Testis (tissue), 3 donors: ENCODE results near the gene NEBL. TPM values are rescaled to one million over a fixed set of nuclear protein-coding genes. Genes with fewer than 3 reads are reported as not detected.

Experiments
- DNase-seq: peaks from one replicate; pipeline ENCODE4 v3.0.0-alpha.2; 2019
- H3K27ac ChIP-seq, 2 donors: fragments of 200-600 bp; sonication (generic); one replicate each; pipeline ENCODE4 v1.5.1; 2019
- H3K27me3 ChIP-seq: fragments of 200-600 bp; sonication (generic); one replicate; pipeline ENCODE4 v1.5.1; 2019
- H3K36me3 ChIP-seq: fragments of 200-600 bp; sonication (generic); one replicate; pipeline ENCODE4 v1.5.1; 2017; ENCODE audit warnings: low read depth; ENCODE audit errors: missing control alignments
- H3K4me1 ChIP-seq: fragments of 200-600 bp; sonication (generic); one replicate; pipeline ENCODE4 v1.5.1; 2019
- H3K4me3 ChIP-seq, 2 donors: fragments of 200-600 bp; sonication (generic); one replicate each; pipeline ENCODE4 v1.5.1; 2017 to 2019
- H3K9me3 ChIP-seq: fragments of 200-600 bp; sonication (generic); one replicate; pipeline ENCODE4 v1.5.1; 2017
- POLR2A ChIP-seq: fragments of 450-650 bp; IDR thresholded peaks from one replicate; pipeline ENCODE4 v1.6.1; 2017; ENCODE audit warnings: antibody characterized with exemption, mild to moderate bottlenecking, moderate library complexity
- WGBS, 2 donors: methylation state at CpG; one replicate each; pipeline ENCODE4 v1.1.5; 2018; 5-methylcytosine and 5-hydroxymethylcytosine counted together
- intact Hi-C: fragments of 100-400 bp; cut with DNase I; formaldehyde crosslinking; loops from one replicate; pipeline ENCODE4 v1.15.1; 2023; ENCODE audit warnings: low total_unique reads
- polyA plus RNA-seq: library from polyadenylated mRNA; stranded (reverse); fragments of 350-450 nt; fragmentation: Illumina TruSeq; extraction: RNeasy Lipid Tissue Mini Kit (QIAGEN cat#74804); gene quantifications from one replicate; pipeline ENCODE4 v1.2.3, GENCODE V29; 2014; ENCODE audit warnings: low read depth, low replicate concordance; ENCODE audit not compliant: insufficient read depth
- total RNA-seq, 2 donors: library from RNA; depleted of rRNA; stranded (reverse); fragments of >200 nt; gene quantifications; one replicate each; pipeline ENCODE4 v1.2.3, GENCODE V29; 2016
- TF ChIP-seq, protein P1 (sequence below), 3 experiments: fragments of 450-650 bp in 2 of 3; fragments of 200-600 bp in 1 of 3; sonication (generic) in 1 of 3; IDR thresholded peaks; one replicate each; pipeline ENCODE4 v1.5.1; 2016 to 2019; ENCODE audit warnings: antibody characterized with exemption in 3 of 3, mild to moderate bottlenecking in 2 of 3, moderate library complexity in 1 of 3

The NEBL gene
- total and polyA plus RNA-seq, 3 donors from 2014 or later = 4.9 to 20.0 (median 15.5) TPM

DNA sequence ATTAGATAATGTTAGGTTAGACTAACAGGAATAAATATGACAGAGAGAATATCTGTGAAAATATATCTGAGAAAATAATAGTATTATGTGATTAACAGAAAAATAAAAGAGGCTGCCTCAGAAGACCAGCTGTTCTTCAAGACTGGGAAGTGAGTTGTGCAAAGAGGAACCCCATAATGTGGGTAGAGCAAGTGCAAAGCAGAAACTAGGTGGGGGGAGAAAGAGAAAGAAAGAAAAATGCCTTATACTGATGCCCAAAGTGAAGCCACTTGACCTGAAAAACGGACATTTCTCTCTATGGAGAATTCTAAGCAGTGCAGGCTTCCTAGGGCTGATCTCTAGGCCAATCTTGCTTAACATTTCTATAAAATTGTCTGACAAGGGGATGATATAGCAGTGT lies 3.8 kb downstream of the NEBL start:
- Histone ChIP-seq H3K27me3 (no peaks in the 10 kb centered on the region), H3K36me3 (no peaks in the 10 kb centered on the region), H3K4me3 (no peak overlapping the region), H3K9me3 (no peaks in the 10 kb centered on the region), H3K4me1 (no peaks in the 10 kb centered on the region), H3K27ac (no peak overlapping the region)
- no peak for DNase-seq
- no peak for TF ChIP-seq POLR2A
- TF ChIP-seq, protein P1, sequence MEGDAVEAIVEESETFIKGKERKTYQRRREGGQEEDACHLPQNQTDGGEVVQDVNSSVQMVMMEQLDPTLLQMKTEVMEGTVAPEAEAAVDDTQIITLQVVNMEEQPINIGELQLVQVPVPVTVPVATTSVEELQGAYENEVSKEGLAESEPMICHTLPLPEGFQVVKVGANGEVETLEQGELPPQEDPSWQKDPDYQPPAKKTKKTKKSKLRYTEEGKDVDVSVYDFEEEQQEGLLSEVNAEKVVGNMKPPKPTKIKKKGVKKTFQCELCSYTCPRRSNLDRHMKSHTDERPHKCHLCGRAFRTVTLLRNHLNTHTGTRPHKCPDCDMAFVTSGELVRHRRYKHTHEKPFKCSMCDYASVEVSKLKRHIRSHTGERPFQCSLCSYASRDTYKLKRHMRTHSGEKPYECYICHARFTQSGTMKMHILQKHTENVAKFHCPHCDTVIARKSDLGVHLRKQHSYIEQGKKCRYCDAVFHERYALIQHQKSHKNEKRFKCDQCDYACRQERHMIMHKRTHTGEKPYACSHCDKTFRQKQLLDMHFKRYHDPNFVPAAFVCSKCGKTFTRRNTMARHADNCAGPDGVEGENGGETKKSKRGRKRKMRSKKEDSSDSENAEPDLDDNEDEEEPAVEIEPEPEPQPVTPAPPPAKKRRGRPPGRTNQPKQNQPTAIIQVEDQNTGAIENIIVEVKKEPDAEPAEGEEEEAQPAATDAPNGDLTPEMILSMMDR (IDR thresholded peaks at IDR 0.05) = no peak
- 68 to 76% methylated on average over 1 of the region's 1 CpG for WGBS, 2 donors
- intact Hi-C loops = no loop called here

DNA sequence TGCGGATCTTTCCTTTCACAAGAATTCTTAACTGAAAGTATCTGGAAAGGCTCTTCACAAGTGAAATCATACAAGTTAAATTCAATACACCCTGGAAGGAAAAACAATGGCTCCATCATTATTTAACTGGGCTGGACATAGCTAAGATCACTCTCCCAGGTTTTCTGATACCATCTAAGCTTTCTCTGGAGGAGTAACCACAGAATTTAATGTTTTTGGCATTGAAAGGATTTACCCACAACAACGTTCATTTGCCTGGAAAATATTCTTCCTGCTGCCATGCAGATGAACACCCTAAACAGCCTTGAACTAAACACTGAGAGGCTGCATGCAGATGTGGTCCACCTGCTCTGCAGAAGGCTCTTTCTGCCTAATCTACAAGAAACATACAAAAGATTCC lies 4.3 kb downstream of the NEBL start:
- WGBS, 2 donors = 66 to 68% methylated on average over 2 of the region's 2 CpGs
- no peak overlapping the region for H3K27ac ChIP-seq
- no peaks in the 10 kb centered on the region for H3K4me1 ChIP-seq
- no peaks in the 10 kb centered on the region for H3K36me3 ChIP-seq
- no peak for TF ChIP-seq POLR2A
- TF ChIP-seq, protein P1 (IDR thresholded peaks at IDR 0.05) = no peak
- H3K4me3 ChIP-seq = no peak overlapping the region
- intact Hi-C loops = no loop called here
- no peaks in the 10 kb centered on the region for H3K9me3 ChIP-seq
- no peaks in the 10 kb centered on the region for H3K27me3 ChIP-seq
- DNase-seq = no peak

DNA sequence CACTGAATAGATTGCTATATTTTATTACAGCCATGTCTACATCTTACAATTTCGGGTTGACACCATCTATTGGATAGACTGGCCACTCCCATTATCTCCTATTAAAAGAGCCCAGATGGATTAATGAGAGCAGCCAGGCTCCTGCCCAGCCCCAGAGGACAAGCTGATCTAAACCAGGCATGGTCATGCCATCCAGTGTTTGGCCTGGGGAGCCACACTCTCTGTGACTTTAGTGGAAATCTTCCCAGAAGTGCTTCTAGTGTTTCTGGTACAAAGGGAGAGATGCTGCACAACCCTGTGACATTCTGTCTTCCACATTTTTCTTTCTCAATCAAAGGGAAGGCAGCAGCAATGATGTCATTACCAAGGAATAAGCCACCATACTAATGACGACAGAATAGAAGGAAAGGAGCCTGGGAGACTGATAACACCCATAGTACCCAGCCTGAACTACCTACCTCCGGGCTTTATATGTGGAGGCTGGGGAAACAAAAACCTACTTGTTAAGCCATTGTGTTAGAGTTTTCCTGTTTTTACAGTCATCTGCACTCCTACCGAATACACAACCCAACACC lies 5.0 kb downstream of the NEBL start:
- H3K27ac ChIP-seq = no peak overlapping the region
- WGBS, 2 donors = 85 to 88% methylated on average over 4 of the region's 4 CpGs
- no peaks in the 10 kb centered on the region for H3K36me3 ChIP-seq
- intact Hi-C loops = no loop called here
- DNase-seq = no peak
- no peaks in the 10 kb centered on the region for H3K9me3 ChIP-seq
- TF ChIP-seq, protein P1 (IDR thresholded peaks at IDR 0.05) = no peak
- no peak for TF ChIP-seq POLR2A
- H3K27me3 ChIP-seq = no peaks in the 10 kb centered on the region
- no peaks in the 10 kb centered on the region for H3K4me1 ChIP-seq
- no peak overlapping the region for H3K4me3 ChIP-seq

DNA sequence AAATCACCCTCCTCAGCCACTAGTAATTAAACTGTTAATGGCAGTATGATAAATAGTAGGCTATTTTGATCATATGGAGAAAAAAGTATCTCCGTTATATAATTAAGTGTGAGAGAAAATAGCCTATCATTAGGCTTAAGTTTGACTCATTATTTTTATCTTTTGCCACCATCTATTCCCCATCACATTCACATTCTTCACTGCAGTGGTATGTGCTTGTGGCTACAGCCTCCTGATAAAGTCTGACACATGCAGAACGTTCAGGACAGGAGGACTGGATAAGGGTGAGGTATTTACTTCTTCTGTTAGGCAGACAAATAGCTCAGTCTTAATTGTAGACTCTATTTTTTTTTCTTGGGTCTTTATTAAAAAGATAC lies 5.8 kb downstream of the NEBL start:
- no peaks in the 10 kb centered on the region for H3K27me3 ChIP-seq
- 58 to 65% methylated on average over 2 of the region's 2 CpGs for WGBS, 2 donors
- intact Hi-C loops = no loop called here

More for the DNA sequence above, 5.8 kb downstream of the NEBL start:
- H3K4me3 ChIP-seq = no peak overlapping the region
- no peaks in the 10 kb centered on the region for H3K4me1 ChIP-seq
- no peak overlapping the region for H3K27ac ChIP-seq
- no peaks in the 10 kb centered on the region for H3K36me3 ChIP-seq
- no peak for DNase-seq
- TF ChIP-seq POLR2A = no peak
- TF ChIP-seq, protein P1 (IDR thresholded peaks at IDR 0.05) = no peak
- no peaks in the 10 kb centered on the region for H3K9me3 ChIP-seq
